ENCODE measurements around the gene NUFIP1.

GRCh38 chr13:44903574-44903985, 85.7 kb downstream of the NUFIP1 start:
- TF ChIP-seq, protein P1, sequence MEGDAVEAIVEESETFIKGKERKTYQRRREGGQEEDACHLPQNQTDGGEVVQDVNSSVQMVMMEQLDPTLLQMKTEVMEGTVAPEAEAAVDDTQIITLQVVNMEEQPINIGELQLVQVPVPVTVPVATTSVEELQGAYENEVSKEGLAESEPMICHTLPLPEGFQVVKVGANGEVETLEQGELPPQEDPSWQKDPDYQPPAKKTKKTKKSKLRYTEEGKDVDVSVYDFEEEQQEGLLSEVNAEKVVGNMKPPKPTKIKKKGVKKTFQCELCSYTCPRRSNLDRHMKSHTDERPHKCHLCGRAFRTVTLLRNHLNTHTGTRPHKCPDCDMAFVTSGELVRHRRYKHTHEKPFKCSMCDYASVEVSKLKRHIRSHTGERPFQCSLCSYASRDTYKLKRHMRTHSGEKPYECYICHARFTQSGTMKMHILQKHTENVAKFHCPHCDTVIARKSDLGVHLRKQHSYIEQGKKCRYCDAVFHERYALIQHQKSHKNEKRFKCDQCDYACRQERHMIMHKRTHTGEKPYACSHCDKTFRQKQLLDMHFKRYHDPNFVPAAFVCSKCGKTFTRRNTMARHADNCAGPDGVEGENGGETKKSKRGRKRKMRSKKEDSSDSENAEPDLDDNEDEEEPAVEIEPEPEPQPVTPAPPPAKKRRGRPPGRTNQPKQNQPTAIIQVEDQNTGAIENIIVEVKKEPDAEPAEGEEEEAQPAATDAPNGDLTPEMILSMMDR (IDR thresholded peaks at IDR 0.05), result no peak
- TF ChIP-seq POLR2A (IDR thresholded peaks at IDR 0.05), result no peak
- TF ChIP-seq POLR2AphosphoS5 (IDR thresholded peaks at IDR 0.05), result peak; percentile 96
